Stromal cell of bone marrow (primary cell): ENCODE data around the gene DNAAF1.
"Not testable (repeated sequence)": the region's sequence is repeated elsewhere in the genome, so short reads cannot be mapped to it uniquely, and the experiment has no call there.

Source experiments
- DNase-seq: peaks from one replicate; pipeline ENCODE4 v3.0.0-alpha.2; 2012; ENCODE audit warnings: low read depth

DNAAF1 gene

GRCh38 chr16:84184775-84185174 lies 39.7 kb downstream of the DNAAF1 start:
- no peak for DNase-seq

- peak; percentile 88 for DNase-seq
These were observed 41.8 kb downstream of the DNAAF1 start, which contains the start of gene TAF1C for GRCh38 chr16:84186685-84187437. Gene TAF1C (minus strand): TSS chr16:84187057. CDS start chr16:84184988, 2,069 bp downstream.

- no peak for DNase-seq
These were observed 45.8 kb downstream of the DNAAF1 start, which contains the start of gene ADAD2 for GRCh38 chr16:84190731-84191388. Gene ADAD2 (plus strand): TSS chr16:84191157. CDS start chr16:84191231, 74 bp downstream.

- DNase-seq: no peak
These were observed 46.4 kb downstream of the DNAAF1 start for GRCh38 chr16:84191466-84191865.

GRCh38 chr16:84193480-84193879 lies 48.4 kb downstream of the DNAAF1 start:
- DNase-seq: no peak

GRCh38 chr16:84194018-84194417 lies 48.9 kb downstream of the DNAAF1 start:
- DNase-seq: no peak

GRCh38 chr16:84194470-84195200 lies 49.5 kb downstream of the DNAAF1 start:
- no peak for DNase-seq

- no peak for DNase-seq
These were observed 50.3 kb downstream of the DNAAF1 start for GRCh38 chr16:84195201-84196093.

GRCh38 chr16:84196101-84196500 lies 51.0 kb downstream of the DNAAF1 start:
- no peak for DNase-seq

GRCh38 chr16:84196727-84197394 lies 51.8 kb downstream of the DNAAF1 start:
- no peak for DNase-seq

GRCh38 chr16:84197466-84198128 lies 52.5 kb downstream of the DNAAF1 start:
- no peak for DNase-seq

- peak; percentile 68 for DNase-seq
These were observed 53.3 kb downstream of the DNAAF1 start for GRCh38 chr16:84198401-84198800.

GRCh38 chr16:84199097-84199496 lies 54.0 kb downstream of the DNAAF1 start:
- no peak for DNase-seq

GRCh38 chr16:84199861-84200260 lies 54.8 kb downstream of the DNAAF1 start:
- DNase-seq: no peak

- not testable (repeated sequence) for DNase-seq
These were observed 59.4 kb downstream of the DNAAF1 start for GRCh38 chr16:84204551-84204950.

GRCh38 chr16:84205123-84205522 lies 60.0 kb downstream of the DNAAF1 start:
- DNase-seq: not testable (repeated sequence)

- no peak for DNase-seq
These were observed 61.0 kb downstream of the DNAAF1 start for GRCh38 chr16:84205976-84206691.

- DNase-seq: no peak
These were observed 62.1 kb downstream of the DNAAF1 start for GRCh38 chr16:84207251-84207650.

- DNase-seq: no peak
These were observed 62.8 kb downstream of the DNAAF1 start for GRCh38 chr16:84207879-84208278.

GRCh38 chr16:84209989-84210388 lies 64.9 kb downstream of the DNAAF1 start:
- DNase-seq: no peak
